Large intestine (tissue), 3 donors: Measurements from ENCODE around the gene PLXNA4. TPM values are rescaled to one million over a fixed set of nuclear protein-coding genes. Genes with fewer than 3 reads are reported as not detected.

Experiments
- DNase-seq, 2 donors: peaks; one replicate each; pipeline versions ENCODE4 v3.0.0 to v3.0.0-alpha.2; 2013
- H3K27ac ChIP-seq: one replicate; pipeline ENCODE4 v1.5.1; 2013; ENCODE audit warnings: low read length
- H3K27me3 ChIP-seq: 2 replicates; pipeline ENCODE4 v1.6.1; 2013; ENCODE audit warnings: low read length; ENCODE audit not compliant: control insufficient read depth, insufficient read depth
- H3K36me3 ChIP-seq: 2 replicates; pipeline ENCODE4 v1.6.1; 2013; ENCODE audit warnings: low read length; ENCODE audit not compliant: control insufficient read depth, insufficient read depth
- H3K4me1 ChIP-seq: one replicate; pipeline ENCODE4 v1.6.1; 2013; ENCODE audit warnings: low read length; ENCODE audit not compliant: control insufficient read depth, insufficient read depth
- H3K4me3 ChIP-seq: one replicate; pipeline ENCODE4 v1.5.1; 2013; ENCODE audit warnings: low read length
- H3K9me3 ChIP-seq: one replicate; pipeline ENCODE4 v1.6.1; 2013; ENCODE audit warnings: mild to moderate bottlenecking, low read depth, low read length, moderate library complexity; ENCODE audit not compliant: control insufficient read depth
- WGBS: methylation state at CpG from one replicate; pipeline ENCODE4 v1.1.5; 2013; ENCODE audit warnings: low lambda C conversion rate; ENCODE audit not compliant: insufficient coverage; 5-methylcytosine and 5-hydroxymethylcytosine counted together
- polyA plus RNA-seq: library from polyadenylated mRNA; unstranded; fragments of 120-200 nt; gene quantifications from one replicate; pipeline ENCODE4 v1.2.1, GENCODE V29; 2013

PLXNA4 gene
- polyA plus RNA-seq, 1 donor = 3.2 TPM

GRCh38 chr7:132551886-132552285 lies 24.4 kb downstream of the PLXNA4 start:
- DNase-seq = no peak
- Histone ChIP-seq H3K27ac (no peak overlapping the region), H3K4me3 (no peak overlapping the region), H3K27me3 (peaks cover 3% of the 10 kb centered on the region), H3K36me3 (no peaks in the 10 kb centered on the region), H3K4me1 (no peaks in the 10 kb centered on the region), H3K9me3 (peaks cover 4% of the 10 kb centered on the region)
- WGBS = no CpG with 5 or more reads among the region's 3 CpGs

GRCh38 chr7:132551439-132551838 lies 24.8 kb downstream of the PLXNA4 start:
- no CpG with 5 or more reads among the region's 6 CpGs for WGBS
- no peak for DNase-seq
- peaks cover 4% of the 10 kb centered on the region for H3K9me3 ChIP-seq
- H3K4me3 ChIP-seq = no peak overlapping the region
- H3K27me3 ChIP-seq = peaks cover 3% of the 10 kb centered on the region
- H3K4me1 ChIP-seq = no peaks in the 10 kb centered on the region
- no peak overlapping the region for H3K27ac ChIP-seq
- no peaks in the 10 kb centered on the region for H3K36me3 ChIP-seq

- no CpG with 5 or more reads among the region's 4 CpGs for WGBS
- no peaks in the 10 kb centered on the region for H3K36me3 ChIP-seq
- H3K4me3 ChIP-seq = no peak overlapping the region
- peaks cover 10% of the 10 kb centered on the region for H3K27me3 ChIP-seq
- DNase-seq = no peak
- no peaks in the 10 kb centered on the region for H3K4me1 ChIP-seq
- H3K27ac ChIP-seq = no peak overlapping the region
- H3K9me3 ChIP-seq = peaks cover 4% of the 10 kb centered on the region
Measured at GRCh38 chr7:132548489-132549078, 27.7 kb downstream of the PLXNA4 start.

GRCh38 chr7:132547821-132548220 lies 28.4 kb downstream of the PLXNA4 start:
- DNase-seq = no peak
- WGBS = 100% methylated on average over 1 of the region's 6 CpGs
- Histone ChIP-seq H3K27ac (no peak overlapping the region), H3K27me3 (peaks cover 12% of the 10 kb centered on the region), H3K9me3 (peaks cover 4% of the 10 kb centered on the region), H3K4me1 (no peaks in the 10 kb centered on the region), H3K36me3 (no peaks in the 10 kb centered on the region), H3K4me3 (no peak overlapping the region)

GRCh38 chr7:132546366-132547127 lies 29.7 kb downstream of the PLXNA4 start:
- Histone ChIP-seq H3K9me3 (peaks cover 4% of the 10 kb centered on the region), H3K36me3 (no peaks in the 10 kb centered on the region), H3K27me3 (peaks cover 12% of the 10 kb centered on the region), H3K27ac (no peak overlapping the region), H3K4me1 (no peaks in the 10 kb centered on the region), H3K4me3 (no peak overlapping the region)
- 100% methylated on average over 1 of the region's 1 CpG for WGBS
- no peak for DNase-seq

GRCh38 chr7:132545756-132546155 lies 30.5 kb downstream of the PLXNA4 start:
- no peaks in the 10 kb centered on the region for H3K4me1 ChIP-seq
- no peaks in the 10 kb centered on the region for H3K36me3 ChIP-seq
- no CpG with 5 or more reads among the region's 1 CpG for WGBS
- H3K9me3 ChIP-seq = peaks cover under 1% of the 10 kb centered on the region
- no peak overlapping the region for H3K4me3 ChIP-seq
- H3K27ac ChIP-seq = no peak overlapping the region
- H3K27me3 ChIP-seq = peaks cover 12% of the 10 kb centered on the region
- no peak for DNase-seq

- DNase-seq = no peak
- no peaks in the 10 kb centered on the region for H3K36me3 ChIP-seq
- H3K27me3 ChIP-seq = peaks cover 12% of the 10 kb centered on the region
- H3K4me1 ChIP-seq = no peaks in the 10 kb centered on the region
- no peaks in the 10 kb centered on the region for H3K9me3 ChIP-seq
- no peak overlapping the region for H3K4me3 ChIP-seq
- WGBS = no CpG with 5 or more reads among the region's 1 CpG
- no peak overlapping the region for H3K27ac ChIP-seq
Measured at GRCh38 chr7:132544999-132545398, 31.3 kb downstream of the PLXNA4 start.

- WGBS = no CpG with 5 or more reads among the region's 1 CpG
- H3K27me3 ChIP-seq = peaks cover 15% of the 10 kb centered on the region
- no peak overlapping the region for H3K27ac ChIP-seq
- H3K4me1 ChIP-seq = no peaks in the 10 kb centered on the region
- no peaks in the 10 kb centered on the region for H3K9me3 ChIP-seq
- no peaks in the 10 kb centered on the region for H3K36me3 ChIP-seq
- no peak overlapping the region for H3K4me3 ChIP-seq
- DNase-seq = no peak
Measured at GRCh38 chr7:132544025-132544424, 32.2 kb downstream of the PLXNA4 start.

- no CpG with 5 or more reads among the region's 1 CpG for WGBS
- Histone ChIP-seq H3K4me3 (no peak overlapping the region), H3K36me3 (no peaks in the 10 kb centered on the region), H3K4me1 (no peaks in the 10 kb centered on the region), H3K27ac (no peak overlapping the region), H3K27me3 (peaks cover 17% of the 10 kb centered on the region), H3K9me3 (no peaks in the 10 kb centered on the region)
- DNase-seq = no peak
Measured at GRCh38 chr7:132542895-132543294, 33.4 kb downstream of the PLXNA4 start.

- Histone ChIP-seq H3K27me3 (peaks cover 20% of the 10 kb centered on the region), H3K36me3 (no peaks in the 10 kb centered on the region), H3K27ac (no peak overlapping the region), H3K4me3 (no peak overlapping the region), H3K9me3 (no peaks in the 10 kb centered on the region), H3K4me1 (no peaks in the 10 kb centered on the region)
- no CpG with 5 or more reads among the region's 6 CpGs for WGBS
- DNase-seq = no peak
Measured at GRCh38 chr7:132541656-132542055, 34.6 kb downstream of the PLXNA4 start.
